Measurements from ENCODE around the gene UBE2G2. TPM values are rescaled to one million over a fixed set of nuclear protein-coding genes. Genes with fewer than 3 reads are reported as not detected.

Gene UBE2G2
- polyA plus RNA-seq (ENCODE audit: insufficient read length in 12 of 12): 100 to 1,000 TPM in 6 of 12 donors, 10 to 100 TPM in 6; 63.0 to 863 (median 98.5) TPM
- long read RNA-seq, donor 1, full-length matches to known transcripts: 21 of 21 reads
- long read RNA-seq, donor 1, partial matches to known transcripts: 0 of 21 reads
- long read RNA-seq, donor 1, other reads (novel, unspliced or antisense): 0 of 21 reads
- long read RNA-seq, donor 2, transcript UBE2G2-202 (6 exons, 3,566 nt): major isoform, 24 of 26 reads
- long read RNA-seq, donor 2, partial matches to known transcripts: 0 of 26 reads
- long read RNA-seq, donor 2, other reads (novel, unspliced or antisense): 0 of 26 reads
- long read RNA-seq, donor 3, full-length matches to known transcripts: 17 of 17 reads
- long read RNA-seq, donor 3, partial matches to known transcripts: 0 of 17 reads
- long read RNA-seq, donor 3, other reads (novel, unspliced or antisense): 0 of 17 reads
- long read RNA-seq, donor 4, full-length matches to known transcripts: 9 of 9 reads
- long read RNA-seq, donor 4, partial matches to known transcripts: 0 of 9 reads
- long read RNA-seq, donor 4, other reads (novel, unspliced or antisense): 0 of 9 reads
- long read RNA-seq, donor 5, full-length matches to known transcripts: 43 of 49 reads
- long read RNA-seq, donor 5, partial matches to known transcripts: 0 of 49 reads
- long read RNA-seq, donor 5, other reads (novel, unspliced or antisense): 6 of 49 reads
- long read RNA-seq, donor 6, full-length matches to known transcripts: 7 of 7 reads
- long read RNA-seq, donor 6, partial matches to known transcripts: 0 of 7 reads
- long read RNA-seq, donor 6, other reads (novel, unspliced or antisense): 0 of 7 reads
- long read RNA-seq, donor 7, full-length matches to known transcripts: 10 of 10 reads
- long read RNA-seq, donor 7, partial matches to known transcripts: 0 of 10 reads
- long read RNA-seq, donor 7, other reads (novel, unspliced or antisense): 0 of 10 reads
- long read RNA-seq, donor 8, full-length matches to known transcripts: 32 of 32 reads
- long read RNA-seq, donor 8, partial matches to known transcripts: 0 of 32 reads
- long read RNA-seq, donor 8, other reads (novel, unspliced or antisense): 0 of 32 reads
- long read RNA-seq, donor 9, full-length matches to known transcripts: 10 of 10 reads
- long read RNA-seq, donor 9, partial matches to known transcripts: 0 of 10 reads
- long read RNA-seq, donor 9, other reads (novel, unspliced or antisense): 0 of 10 reads
- long read RNA-seq, donor 10, full-length matches to known transcripts: 34 of 34 reads
- long read RNA-seq, donor 10, partial matches to known transcripts: 0 of 34 reads
- long read RNA-seq, donor 10, other reads (novel, unspliced or antisense): 0 of 34 reads
- long read RNA-seq, donor 11, full-length matches to known transcripts: 29 of 29 reads
- long read RNA-seq, donor 11, partial matches to known transcripts: 0 of 29 reads
- long read RNA-seq, donor 11, other reads (novel, unspliced or antisense): 0 of 29 reads

- DNase-seq: peak; percentile 88
Observed at GRCh38 chr21:44801468-44802395, at the start of gene UBE2G2. Gene UBE2G2 (minus strand): TSS chr21:44801820. CDS start chr21:44801748, 72 bp downstream.

- DNase-seq: no peak
Observed at GRCh38 chr21:44850905-44851657, 49.5 kb upstream of the UBE2G2 start.

- no peak for DNase-seq
Observed at GRCh38 chr21:44850208-44850800, 48.7 kb upstream of the UBE2G2 start.

- DNase-seq: no peak
Observed at GRCh38 chr21:44849616-44850130, 48.1 kb upstream of the UBE2G2 start.

GRCh38 chr21:44848821-44849521, 47.4 kb upstream of the UBE2G2 start:
- no peak for DNase-seq

- no peak for DNase-seq
Observed at GRCh38 chr21:44847261-44848056, 45.8 kb upstream of the UBE2G2 start.

- DNase-seq: peak; percentile 34
Observed at GRCh38 chr21:44846485-44847260, 45.1 kb upstream of the UBE2G2 start.

- DNase-seq: no peak
Observed at GRCh38 chr21:44846224-44846484, 44.5 kb upstream of the UBE2G2 start.

GRCh38 chr21:44845418-44846223, 44.0 kb upstream of the UBE2G2 start:
- DNase-seq: peak; percentile 41

- no peak for DNase-seq
Observed at GRCh38 chr21:44844256-44844655, 42.6 kb upstream of the UBE2G2 start.

GRCh38 chr21:44842721-44843445, 41.3 kb upstream of the UBE2G2 start:
- no peak for DNase-seq

- DNase-seq: no peak
Observed at GRCh38 chr21:44842087-44842486, 40.5 kb upstream of the UBE2G2 start.

GRCh38 chr21:44840771-44841170, 39.2 kb upstream of the UBE2G2 start:
- no peak for DNase-seq

- no peak for DNase-seq
Observed at GRCh38 chr21:44838951-44839350, 37.3 kb upstream of the UBE2G2 start.
